Germinal center (tissue), 1 donor: ENCODE data around the gene ZNF284.
A peak's percentile ranks its signal among the peaks of the same experiment; 100 is the strongest.

Source experiments
- DNase-seq: peaks from one replicate; pipeline ENCODE4 v3.0.0; 2012; ENCODE audit warnings: mixed read lengths, low spot score

ZNF284 gene

DNA sequence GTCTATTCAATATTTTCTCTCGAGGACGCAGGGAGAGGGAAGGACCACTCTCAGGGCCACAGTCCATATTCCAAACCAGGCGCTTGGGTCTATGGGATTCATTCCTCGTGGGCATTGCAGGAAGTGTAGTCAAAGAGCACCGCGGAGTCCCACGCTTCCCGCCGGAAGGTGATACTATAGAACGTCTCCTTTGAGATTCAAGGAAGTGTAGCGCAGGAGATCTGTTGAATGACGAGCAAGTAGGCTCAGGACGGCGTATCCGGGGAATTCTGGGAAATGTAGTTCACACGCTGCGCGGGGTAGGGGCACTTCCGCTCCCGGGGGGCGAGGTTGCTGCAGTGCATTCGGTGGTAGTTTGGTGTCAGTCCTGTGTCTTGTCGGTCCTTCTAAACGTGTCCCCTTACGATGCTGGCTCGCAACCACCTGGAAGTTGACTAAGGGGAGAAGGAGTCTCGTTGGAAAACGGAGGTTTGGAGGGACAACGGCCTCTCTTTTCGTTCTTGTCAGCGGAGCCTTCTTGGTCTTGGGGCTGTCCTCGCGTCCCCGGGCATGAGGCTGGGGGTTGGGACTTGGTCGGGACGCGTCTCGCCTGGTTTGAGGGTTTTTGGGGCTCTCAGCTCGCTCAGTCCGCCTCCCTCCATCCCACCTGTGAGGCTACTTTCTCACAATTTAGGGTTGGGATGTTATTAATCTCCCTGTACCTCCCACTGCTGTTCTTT is at the start of gene ZNF284:
Gene ZNF284, plus strand, starts transcription at position 336 of the 719 bp plus-strand sequence. CDS start 4,231 bp downstream, outside the sequence.
- DNase-seq = peak; percentile 87

DNA sequence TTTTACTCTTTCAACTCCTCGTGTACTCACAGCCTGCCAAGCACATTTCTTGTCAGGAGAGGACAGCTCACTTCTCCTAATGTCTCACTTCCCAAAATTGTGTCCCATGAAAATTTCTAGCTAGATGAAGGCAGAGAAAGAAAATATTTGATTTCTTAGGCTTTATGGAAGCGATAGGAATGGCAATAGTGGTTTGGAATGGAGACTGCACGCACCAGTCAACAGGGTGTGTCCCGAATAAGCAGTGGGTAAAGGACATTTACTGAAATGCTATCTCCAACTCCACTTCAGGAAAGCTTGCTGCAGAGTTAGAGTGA is 47.1 kb upstream of the ZNF284 start:
- DNase-seq = no peak

DNA sequence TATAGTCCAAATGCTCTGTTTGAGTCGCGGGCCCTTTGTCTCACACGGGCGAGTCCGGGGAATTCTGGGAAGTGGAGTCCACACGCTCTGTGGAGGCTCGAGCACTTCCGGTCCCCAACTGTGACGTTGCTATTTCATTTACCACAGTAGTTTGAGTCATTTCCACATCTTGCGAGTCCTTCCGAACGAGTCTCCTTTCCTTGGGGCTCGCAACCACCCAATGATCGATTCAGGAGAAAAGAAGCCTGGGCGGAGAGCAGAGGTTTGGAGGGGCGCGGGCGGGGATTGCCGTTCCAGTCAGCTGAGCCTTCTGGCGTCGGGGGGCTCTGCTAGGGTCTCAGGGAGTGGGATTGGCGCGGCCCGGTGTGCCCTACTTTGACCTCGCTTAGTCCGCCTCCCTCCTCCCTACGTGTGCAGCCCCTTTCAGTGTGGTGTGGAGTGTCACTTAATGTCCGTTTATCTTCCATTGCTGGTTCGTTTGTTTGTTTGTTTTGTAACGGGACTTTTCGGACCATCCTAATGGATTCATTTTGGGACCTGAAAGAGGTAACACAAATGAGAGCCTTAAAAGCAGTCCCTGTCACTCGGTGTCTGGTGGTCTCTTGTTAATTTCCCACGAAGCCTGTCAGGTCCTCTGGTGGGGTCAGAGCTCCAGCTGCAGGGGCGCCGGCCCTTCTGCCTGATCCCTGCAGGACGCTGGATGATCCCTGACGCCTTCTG is 46.6 kb upstream of the ZNF284 start, which contains the start of gene ZNF222:
Gene ZNF222, plus strand, starts transcription at position 163 of the 720 bp plus-strand sequence. Its CDS starts 58 bp downstream, at position 221.
- peak; percentile 56 for DNase-seq

DNA sequence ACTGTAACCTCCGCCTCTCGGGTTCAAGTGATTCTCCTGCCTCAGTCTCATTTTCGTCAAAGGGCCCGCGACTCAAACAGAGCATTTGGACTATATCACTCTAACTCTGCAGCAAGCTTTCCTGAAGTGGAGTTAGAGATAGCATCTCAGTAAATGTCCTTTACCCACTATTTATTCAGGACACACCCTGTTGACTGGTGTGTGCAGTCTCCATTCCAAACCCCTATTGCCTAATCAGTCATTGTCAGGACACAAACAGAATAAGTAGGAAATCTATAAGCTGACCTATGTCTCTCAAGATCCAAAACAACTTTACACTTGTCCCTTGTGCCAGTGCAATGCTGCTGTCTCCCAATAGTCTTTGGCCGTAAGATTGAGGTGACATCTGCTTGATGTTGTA is 45.3 kb upstream of the ZNF284 start:
- no peak for DNase-seq

DNA sequence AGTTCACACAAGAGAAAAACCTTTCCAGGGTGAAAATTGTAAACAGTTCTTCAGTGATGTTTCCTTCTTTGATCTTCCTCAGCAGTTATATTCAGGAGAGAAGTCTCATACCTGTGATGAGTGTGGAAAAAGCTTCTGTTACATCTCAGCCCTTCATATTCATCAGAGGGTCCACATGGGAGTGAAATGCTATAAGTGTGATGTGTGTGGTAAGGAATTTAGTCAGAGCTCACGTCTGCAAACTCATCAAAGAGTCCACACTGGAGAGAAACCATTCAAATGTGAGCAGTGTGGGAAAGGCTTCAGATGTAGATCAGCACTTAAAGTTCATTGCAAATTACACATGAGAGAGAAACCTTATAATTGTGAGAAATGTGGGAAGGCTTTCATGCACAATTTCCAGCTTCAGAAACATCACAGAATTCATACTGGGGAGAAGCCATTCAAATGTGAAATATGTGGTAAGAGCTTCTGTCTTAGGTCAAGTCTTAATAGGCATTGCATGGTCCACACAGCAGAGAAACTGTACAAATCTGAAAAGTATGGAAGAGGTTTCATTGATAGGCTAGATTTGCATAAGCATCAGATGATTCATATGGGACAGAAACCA is 39.9 kb upstream of the ZNF284 start:
- no peak for DNase-seq

DNA sequence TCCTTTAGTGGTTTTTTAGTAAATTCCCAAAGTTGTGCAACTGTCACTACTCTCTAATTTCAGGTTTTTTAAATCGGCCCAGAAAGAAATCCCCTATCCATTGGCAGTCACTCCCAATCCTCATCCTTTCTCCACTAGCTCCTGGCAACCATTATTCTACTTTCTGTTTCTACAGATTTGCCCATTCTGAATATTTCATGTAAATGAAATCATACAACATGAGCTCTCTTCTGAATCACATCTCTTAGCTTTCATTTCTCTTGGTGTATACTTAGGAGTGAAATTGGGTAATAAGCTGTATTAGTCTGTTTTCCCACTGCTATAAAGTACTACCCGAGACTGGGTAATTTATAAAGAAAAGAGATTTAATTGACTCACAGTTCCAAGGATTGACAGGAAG is 29.8 kb upstream of the ZNF284 start:
- DNase-seq = no peak

DNA sequence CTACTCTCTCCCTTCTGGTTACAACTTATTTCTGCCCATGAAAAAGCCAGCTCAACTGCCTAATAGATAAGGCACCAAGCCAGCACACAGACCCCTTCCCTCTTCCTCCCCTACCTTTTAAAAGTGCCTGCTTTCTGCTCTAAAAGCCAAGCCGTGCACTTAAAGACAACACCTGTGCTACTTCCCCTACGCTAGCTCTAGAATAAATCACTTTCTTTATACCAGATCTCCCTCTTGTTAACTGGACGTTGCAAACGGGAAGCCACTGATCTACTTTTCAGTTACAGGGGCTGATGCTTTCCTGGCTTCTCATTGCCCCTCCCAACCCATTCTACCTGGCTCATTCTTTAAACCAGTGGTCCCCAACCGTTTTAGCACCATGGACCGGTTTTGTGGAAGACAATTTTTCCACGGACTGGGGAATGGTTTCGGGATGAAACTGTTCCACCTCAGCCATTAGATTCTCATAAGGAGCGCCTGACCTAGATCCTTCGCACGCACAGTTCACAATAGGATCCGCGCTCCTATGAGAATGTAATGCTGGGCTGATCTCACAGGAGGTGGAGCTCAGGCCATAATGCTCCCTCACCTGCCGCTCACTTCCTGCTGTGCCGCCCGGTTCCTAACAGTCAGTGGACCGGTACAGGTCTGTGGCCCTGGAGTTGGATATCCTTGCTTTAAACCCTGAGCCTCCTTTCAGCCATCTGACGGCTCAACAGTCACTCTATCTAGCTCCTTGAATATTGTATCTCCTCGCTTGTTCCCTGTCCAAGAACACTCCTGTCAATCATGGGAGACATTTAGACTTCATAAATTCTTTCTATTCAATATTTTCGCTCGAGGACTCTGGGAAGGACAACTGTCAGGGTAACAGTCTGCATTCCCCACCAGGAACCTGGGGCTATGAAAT is 21.0 kb upstream of the ZNF284 start:
- DNase-seq = peak; percentile 8

DNA sequence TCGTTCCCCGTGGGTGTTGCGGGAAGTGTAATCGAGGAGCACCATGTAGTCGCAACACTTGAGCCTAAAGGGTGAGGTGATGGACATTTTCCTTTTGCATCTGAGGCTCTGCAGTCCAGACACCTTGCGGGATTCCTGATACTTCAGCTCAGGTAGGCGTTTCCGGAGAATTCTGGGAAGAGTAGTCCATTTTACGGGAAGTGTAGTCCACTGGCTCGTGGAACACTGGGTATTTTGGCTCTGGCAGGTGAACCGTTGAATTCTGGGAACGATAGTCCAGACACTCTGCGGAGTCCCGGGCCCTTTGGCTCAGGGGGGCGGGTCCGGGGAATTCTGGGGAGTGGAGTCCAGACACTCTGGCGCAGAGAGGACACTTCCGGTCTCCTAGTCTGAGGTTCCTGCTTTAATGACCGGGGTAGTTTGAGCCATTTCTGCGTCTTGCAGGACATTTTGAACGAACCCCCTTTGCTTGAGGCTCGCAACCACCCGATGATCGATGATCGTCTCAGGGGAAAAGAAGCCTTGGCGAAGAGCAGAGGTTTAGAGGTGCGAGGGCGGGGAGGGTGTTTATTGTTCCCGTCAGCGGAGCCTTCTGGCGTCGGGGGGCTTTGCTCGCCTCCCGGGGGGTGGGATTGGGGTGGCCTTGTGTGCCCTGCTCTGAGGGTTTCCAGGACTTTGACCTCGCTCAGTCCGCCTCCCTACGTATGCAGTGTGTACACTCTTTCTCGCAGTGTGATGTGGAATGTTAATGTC is 20.1 kb upstream of the ZNF284 start, which contains the start of gene ZNF223:
Gene ZNF223, plus strand, starts transcription at position 387 of the 753 bp plus-strand sequence. CDS start 3,141 bp downstream, outside the sequence.
- peak; percentile 32 for DNase-seq

DNA sequence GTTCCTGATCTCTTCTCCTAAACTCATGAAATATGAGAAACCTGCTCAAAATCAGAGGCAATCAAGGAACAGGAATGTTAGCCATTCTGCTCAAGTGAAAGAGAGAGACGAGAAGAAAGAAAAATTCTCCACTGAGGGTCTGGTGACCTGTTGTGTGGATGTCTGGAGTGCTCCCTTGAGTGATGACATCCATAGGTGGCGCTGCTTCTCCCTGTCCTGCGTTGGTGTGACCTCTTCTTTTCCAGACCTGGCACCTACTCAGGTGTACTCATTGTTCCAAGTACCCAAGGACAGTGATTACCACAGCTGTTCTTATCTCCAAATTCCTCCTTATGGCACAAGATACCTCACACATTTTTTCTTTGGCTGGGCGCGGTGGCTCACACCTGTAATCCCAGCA is 16.1 kb upstream of the ZNF284 start:
- DNase-seq = no peak

DNA sequence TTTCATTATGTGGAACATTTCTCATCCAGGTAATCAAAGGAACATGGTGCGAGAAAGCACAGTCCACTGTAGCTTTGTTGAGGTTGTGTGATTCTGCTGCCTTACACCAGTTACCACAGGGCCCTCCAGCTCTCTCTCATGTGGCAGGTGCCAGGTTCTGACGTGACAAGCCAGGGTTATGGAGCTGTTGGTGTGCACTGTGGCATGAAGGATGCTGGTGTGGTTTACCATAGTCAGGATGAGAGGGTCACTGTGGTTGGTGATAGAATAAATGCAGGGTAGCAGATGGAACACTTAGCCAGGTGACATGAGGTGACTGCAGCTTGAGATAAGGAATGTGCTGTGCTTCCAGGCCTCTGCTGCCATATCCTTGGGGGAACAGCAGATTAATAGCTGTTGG is 12.7 kb upstream of the ZNF284 start:
- DNase-seq = no peak

DNA sequence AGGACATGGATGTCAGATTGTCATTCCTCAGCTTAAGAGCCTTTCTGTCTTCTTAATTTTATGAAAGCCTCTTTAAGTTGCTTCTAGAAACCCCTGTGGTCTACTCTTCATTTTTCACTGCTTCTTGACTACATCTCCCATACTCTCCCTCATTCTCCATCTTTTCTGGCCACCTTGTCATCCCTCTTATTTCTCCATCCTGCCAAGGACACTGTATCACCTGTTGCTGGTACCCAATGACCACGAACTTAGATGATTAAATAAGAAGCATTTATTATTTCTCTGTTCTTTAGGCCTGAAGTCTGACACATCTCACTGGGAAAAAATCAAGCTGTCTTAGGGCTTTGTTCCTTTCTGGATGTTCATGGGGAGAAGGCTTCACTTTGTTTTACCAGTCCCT is 10.9 kb upstream of the ZNF284 start:
- no peak for DNase-seq

DNA sequence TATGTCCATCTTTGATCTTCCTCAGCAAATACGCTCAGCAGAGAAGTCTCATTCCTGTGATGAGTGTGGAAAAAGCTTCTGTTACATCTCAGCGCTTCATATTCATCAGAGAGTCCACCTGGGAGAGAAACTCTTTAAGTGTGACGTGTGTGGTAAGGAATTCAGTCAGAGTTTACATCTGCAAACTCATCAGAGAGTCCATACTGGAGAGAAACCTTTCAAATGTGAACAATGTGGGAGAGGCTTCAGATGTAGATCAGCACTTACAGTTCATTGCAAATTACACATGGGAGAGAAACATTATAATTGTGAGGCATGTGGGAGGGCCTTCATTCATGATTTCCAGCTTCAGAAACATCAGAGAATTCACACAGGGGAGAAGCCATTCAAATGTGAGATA is 5.7 kb upstream of the ZNF284 start:
- no peak for DNase-seq

DNA sequence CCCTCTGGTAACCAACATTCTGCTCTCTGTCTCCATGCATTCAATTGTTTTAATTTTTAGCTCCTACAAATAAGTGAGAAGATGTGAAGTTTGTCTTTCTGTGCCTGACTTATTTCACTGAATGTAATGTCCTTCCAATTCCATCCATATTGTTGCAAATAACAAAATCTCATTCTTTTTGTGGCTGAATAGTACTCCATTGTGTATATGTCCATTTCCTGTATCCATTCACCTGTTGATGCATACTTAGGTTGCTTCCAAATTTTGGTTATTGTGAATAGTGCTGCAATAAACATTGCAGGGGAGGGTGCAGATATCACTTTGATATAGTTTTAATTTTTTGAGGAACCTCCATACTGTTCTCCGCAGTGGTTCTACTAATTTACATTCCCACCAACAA is 2.5 kb upstream of the ZNF284 start:
- no peak for DNase-seq

DNA sequence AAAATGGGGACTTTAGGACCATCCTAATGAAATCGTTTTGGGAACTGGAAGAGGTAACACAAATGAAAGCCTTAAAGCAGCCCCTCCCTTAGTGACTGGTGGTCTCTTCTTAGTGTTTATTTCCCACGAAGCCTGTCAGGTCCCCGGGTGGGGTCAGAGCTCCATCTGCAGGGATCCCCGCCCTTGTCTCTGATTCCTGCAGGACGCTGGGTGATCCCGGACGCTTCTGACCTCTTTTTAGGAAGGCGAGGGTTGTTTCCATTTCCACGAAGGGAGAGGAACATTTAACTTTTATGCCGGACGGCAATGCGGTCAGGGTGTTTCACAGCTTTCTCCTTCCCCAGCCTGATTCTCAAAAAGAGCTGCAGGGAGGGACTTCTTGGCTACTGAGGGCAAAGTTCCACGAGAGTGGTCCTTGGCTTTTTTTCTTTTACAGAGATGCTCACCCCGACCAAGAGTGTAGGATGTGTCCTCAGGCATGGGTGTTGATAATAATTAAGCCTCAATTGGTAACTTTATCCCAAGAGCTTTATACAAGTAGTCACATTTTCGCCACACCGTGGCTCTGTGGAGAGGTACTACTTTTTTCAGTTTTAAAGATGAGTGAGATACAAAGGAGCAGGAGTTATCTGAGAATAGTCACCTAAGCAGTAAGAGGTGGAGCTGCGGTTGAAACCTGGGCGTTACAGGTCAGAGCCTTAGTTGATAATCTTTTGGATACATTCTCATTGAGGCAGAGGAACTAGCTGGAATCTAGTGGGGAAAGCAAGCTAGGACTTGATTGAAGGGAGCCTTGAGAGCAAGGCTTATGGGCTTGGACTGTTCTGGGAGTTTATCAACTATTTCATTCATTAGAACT is 813 bp downstream of the ZNF284 start:
- no peak for DNase-seq

DNA sequence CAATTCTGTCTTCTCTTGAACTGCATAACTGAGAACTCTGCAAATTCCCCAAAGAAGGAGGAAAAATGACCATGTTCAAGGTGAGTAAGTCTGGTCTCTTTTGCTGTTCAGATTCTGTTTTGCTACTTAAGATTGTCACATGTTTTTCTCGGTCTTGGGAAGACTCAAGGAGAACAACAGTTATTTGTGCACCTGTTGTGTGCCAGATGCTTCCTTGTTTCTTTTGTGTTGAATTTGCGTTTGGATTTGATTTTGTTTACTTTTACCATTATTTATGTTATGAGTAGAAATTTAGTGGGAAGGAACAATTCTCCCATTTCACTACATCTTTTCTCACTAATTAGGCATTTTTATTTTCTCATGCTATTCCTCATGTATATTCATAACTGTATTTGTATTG is 4.4 kb downstream of the ZNF284 start:
- no peak for DNase-seq

DNA sequence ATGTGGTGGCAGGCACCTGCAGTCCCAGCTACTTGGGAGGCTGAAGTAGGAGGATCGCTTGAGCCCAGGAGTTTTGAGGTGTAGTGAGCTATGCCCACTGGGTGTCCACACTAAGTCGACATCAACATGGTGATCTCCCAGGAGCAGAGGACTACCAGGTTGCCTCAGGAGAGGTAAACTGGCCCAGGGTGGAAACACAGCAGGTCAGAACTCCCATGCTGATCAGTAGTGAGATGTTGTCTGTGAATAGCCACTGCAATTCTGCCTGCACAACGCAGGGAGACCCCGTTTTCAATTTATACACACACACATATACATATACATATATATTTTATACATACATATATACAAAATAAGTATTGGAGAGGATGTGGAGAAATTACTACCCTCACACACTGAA is 20.1 kb downstream of the ZNF284 start:
- DNase-seq = no peak

DNA sequence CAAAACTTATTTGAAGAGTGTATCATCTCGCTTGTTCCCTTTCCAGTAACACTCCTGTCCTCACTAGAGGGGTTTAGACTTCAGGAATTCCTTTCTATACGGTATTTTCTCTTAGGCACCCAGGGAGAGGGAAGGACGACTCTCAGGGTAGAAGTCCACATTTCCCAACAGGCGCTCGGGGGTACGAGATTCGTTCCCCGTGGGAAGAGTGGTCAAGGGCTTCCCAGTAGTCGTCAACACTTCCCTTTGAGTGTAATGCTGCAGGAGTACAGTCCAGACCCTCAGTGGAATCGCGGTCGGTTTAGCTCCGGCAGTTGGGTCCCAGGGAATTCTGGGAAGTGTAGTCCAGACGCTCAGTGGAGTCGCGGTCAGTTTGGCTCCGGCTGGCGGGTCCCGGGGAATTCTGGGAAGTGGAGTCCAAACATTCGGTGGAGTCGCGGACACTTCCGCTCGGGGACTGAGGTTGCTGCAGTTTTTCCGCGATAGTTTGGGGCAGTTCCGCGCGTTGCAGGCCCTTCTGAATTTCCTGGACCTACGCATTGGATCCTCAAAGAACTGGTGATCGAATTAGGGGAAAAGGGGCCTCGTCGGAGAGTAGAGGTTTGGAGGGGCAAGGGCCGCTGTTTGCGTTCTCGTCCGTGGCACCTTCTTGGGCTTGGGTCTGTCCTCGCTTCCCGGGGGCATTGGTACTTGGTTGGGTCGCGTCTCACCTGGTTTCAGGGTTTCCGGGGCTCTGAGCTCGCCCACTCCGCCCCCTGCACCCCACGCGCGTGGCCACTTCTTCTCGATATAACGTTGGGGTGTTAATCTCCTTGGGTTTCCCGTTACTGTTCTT is 22.2 kb downstream of the ZNF284 start, which contains the start of gene ZNF224:
Gene ZNF224, plus strand, starts transcription at position 431 of the 835 bp plus-strand sequence. CDS start 3,513 bp downstream, outside the sequence.
- peak; percentile 83 for DNase-seq

DNA sequence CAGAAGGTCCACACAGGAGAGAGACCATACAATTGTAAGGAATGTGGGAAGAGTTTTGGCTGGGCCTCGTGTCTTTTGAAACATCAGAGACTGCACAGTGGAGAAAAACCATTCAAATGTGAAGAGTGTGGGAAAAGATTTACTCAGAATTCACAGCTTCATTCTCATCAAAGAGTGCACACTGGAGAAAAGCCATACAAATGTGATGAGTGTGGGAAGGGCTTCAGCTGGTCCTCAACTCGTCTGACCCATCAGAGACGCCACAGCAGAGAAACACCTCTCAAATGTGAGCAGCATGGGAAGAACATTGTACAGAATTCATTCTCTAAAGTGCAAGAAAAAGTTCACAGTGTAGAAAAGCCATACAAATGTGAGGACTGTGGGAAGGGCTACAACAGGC is 35.8 kb downstream of the ZNF284 start:
- DNase-seq = no peak

DNA sequence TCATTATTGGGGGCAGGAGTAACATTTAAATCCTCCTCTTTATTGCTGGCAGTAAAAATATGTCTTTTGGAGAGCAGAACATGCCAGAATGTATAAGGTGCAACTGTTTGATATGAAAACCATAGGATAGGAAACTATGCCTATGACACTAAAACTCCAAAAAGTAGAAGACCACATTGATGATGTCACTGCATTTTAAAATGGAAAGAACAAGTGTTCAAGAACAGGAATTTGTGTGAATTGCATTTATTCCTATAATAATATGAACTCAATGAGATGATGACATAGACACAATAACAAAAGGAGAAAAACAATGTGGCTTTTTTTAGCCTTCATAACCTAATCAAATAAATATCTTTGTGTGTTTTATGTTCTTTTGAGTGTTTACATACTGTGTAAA is 37.5 kb downstream of the ZNF284 start:
- DNase-seq = no peak
